ENCODE measurements around the gene CSRP2. TPM values are rescaled to one million over a fixed set of nuclear protein-coding genes. Genes with fewer than 3 reads are reported as not detected.
A peak's percentile ranks its signal among the peaks of the same experiment; 100 is the strongest.

CSRP2 gene
- total and polyA plus RNA-seq, 2 donors (not counting 1 experiment from before 2014, with no cell fraction given): 56.8 to 199 TPM

DNA sequence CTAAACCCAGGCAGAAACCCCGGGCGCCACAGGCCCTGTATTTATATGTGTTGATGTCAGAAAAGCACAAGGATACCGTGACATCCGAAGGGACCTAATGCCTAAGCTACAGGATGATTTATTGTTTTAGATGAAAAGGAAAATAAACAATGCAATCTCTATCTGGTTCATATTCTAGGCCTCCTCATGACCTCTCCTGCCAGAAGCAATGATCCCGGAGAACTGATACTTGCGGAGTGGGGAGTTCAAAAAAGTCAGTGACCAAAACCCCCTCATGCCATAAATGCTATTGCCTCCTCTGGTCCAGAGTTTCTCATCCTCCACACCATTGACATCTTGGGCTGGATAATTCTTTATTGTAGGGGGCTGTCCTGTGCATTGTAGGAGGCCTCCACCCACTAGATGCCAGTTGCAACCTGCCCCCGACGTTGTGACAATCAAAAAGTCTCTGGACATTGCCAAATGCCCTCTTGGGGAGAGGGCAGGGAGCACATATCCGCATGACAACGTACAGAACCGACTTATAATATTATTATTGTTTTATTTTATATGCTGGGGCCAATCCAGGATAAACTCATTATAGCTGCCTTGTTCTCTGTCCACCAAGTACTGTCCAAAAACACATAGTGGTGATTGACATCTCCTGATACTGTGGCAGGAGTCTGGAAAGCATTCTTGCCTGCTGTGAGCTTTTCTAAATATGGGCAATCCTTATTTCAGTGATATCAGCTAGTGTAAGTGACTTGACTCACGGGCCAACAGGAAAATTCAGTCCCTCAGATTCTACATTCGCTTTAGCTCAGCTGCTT lies 1.1 kb upstream of the CSRP2 start:
- peaks cover 8% of the 10 kb centered on the region for H3K79me2 ChIP-seq (ENCODE audit: control insufficient read depth, insufficient read depth, low read length)
- peak overlapping the region; percentile 42 for H2AFZ ChIP-seq (ENCODE audit: low read length)
- no peak overlapping the region for H3K9ac ChIP-seq (ENCODE audit: insufficient read depth, low read length)
- no peaks in the 10 kb centered on the region for H3K36me3 ChIP-seq (ENCODE audit: control insufficient read depth, insufficient read depth, low read length)
- no peaks in the 10 kb centered on the region for H3K27me3 ChIP-seq (ENCODE audit: control insufficient read depth, insufficient read depth, low read length)
- H4K20me1 ChIP-seq (ENCODE audit: control insufficient read depth, extremely low read depth, insufficient read depth, low read length): no peaks in the 10 kb centered on the region
- H3K4me2 ChIP-seq (ENCODE audit: extremely low read depth, insufficient read depth, low read length): peak overlapping the region; percentile 92
- no peaks in the 10 kb centered on the region for H3K9me3 ChIP-seq (ENCODE audit: control insufficient read depth, insufficient read depth, low read depth, low read length)
- TF ChIP-seq, protein P1, sequence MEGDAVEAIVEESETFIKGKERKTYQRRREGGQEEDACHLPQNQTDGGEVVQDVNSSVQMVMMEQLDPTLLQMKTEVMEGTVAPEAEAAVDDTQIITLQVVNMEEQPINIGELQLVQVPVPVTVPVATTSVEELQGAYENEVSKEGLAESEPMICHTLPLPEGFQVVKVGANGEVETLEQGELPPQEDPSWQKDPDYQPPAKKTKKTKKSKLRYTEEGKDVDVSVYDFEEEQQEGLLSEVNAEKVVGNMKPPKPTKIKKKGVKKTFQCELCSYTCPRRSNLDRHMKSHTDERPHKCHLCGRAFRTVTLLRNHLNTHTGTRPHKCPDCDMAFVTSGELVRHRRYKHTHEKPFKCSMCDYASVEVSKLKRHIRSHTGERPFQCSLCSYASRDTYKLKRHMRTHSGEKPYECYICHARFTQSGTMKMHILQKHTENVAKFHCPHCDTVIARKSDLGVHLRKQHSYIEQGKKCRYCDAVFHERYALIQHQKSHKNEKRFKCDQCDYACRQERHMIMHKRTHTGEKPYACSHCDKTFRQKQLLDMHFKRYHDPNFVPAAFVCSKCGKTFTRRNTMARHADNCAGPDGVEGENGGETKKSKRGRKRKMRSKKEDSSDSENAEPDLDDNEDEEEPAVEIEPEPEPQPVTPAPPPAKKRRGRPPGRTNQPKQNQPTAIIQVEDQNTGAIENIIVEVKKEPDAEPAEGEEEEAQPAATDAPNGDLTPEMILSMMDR (conservative IDR thresholded peaks at IDR 0.05 in 1 of 2, IDR thresholded peaks at IDR 0.05 in 1 of 2; ENCODE audit: low read depth in 1 of 2, low read length in 2 of 2): no peak
- TF ChIP-seq EZH2 (IDR thresholded peaks at IDR 0.05; ENCODE audit: low read length, missing control alignments): no peak
- H3K27ac ChIP-seq (ENCODE audit: insufficient read depth, low read length): peak overlapping the region; percentile 95
- peaks cover 17% of the 10 kb centered on the region for H3K4me1 ChIP-seq (ENCODE audit: control insufficient read depth, extremely low read depth, insufficient read depth, low read length)
- DNase-seq (ENCODE audit: low read depth in 2 of 2): peak; percentile 40 to 64
- H3K4me3 ChIP-seq (replicated peaks in 1 of 4; ENCODE audit: control extremely low read depth in 1 of 4, insufficient read depth in 1 of 4, low read depth in 3 of 4, low read length in 4 of 4): peak overlapping the region in 3 of 4 experiments; percentile 73 to 83 (median 74)

DNA sequence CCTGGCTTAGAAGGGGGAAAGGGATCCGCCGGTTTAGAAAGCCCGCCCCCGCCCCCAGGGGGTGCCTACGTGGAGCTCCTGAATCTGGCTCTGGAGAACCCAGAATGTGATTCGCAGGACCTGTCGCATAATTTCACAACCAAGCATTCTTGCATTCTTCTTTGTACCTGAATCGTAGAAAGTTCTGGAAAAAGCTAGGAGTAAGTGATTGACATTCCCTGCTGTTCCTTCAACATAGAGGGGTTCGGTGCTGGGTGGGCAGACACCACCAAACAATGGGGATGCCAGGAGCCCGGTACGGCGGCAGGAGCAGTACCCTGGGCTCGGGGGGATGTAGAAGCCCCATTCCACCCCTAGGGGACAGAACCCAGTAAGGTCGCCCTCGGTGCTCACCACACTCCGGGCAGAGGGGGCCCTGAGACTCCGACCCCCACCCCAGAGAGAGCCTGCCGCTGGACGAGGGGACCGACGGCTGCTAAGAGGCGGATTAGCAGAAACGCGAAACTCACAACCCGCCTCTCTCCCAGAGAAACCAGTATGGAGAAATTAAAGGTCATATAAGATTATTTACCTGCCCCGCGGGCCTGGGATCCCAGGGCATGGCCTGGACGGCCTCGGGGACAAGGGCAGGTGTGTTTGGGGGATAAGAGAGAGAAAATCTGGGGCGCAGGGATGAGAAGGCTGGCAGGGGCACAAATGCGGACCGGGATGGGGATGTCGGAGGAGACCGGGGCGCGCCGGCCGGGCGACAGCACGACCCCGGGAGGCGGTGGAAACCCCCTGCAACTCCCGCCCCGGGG lies 520 bp downstream of the CSRP2 start:
- Histone ChIP-seq H3K4me3 (replicated peaks in 1 of 4; ENCODE audit: control extremely low read depth in 1 of 4, insufficient read depth in 1 of 4, low read depth in 3 of 4, low read length in 4 of 4) (peak overlapping the region; percentile 65 to 83 (median 72)), H3K4me1 (ENCODE audit: control insufficient read depth, extremely low read depth, insufficient read depth, low read length) (peaks cover 17% of the 10 kb centered on the region), H4K20me1 (ENCODE audit: control insufficient read depth, extremely low read depth, insufficient read depth, low read length) (no peaks in the 10 kb centered on the region), H3K27me3 (ENCODE audit: control insufficient read depth, insufficient read depth, low read length) (no peaks in the 10 kb centered on the region), H2AFZ (ENCODE audit: low read length) (peak overlapping the region; percentile 51), H3K9me3 (ENCODE audit: control insufficient read depth, insufficient read depth, low read depth, low read length) (no peaks in the 10 kb centered on the region), H3K27ac (ENCODE audit: insufficient read depth, low read length) (peak overlapping the region; percentile 95), H3K79me2 (ENCODE audit: control insufficient read depth, insufficient read depth, low read length) (peaks cover 8% of the 10 kb centered on the region), H3K36me3 (ENCODE audit: control insufficient read depth, insufficient read depth, low read length) (no peaks in the 10 kb centered on the region), H3K9ac (ENCODE audit: insufficient read depth, low read length) (peak overlapping the region; percentile 86), H3K4me2 (ENCODE audit: extremely low read depth, insufficient read depth, low read length) (peak overlapping the region; percentile 67)
- TF ChIP-seq EZH2 (IDR thresholded peaks at IDR 0.05; ENCODE audit: low read length, missing control alignments): no peak
- TF ChIP-seq, protein P1 (conservative IDR thresholded peaks at IDR 0.05 in 1 of 2, IDR thresholded peaks at IDR 0.05 in 1 of 2; ENCODE audit: low read depth in 1 of 2, low read length in 2 of 2): peak in 1 of 2 donors; percentile 37
- peak; percentile 8 to 44 for DNase-seq (ENCODE audit: low read depth in 2 of 2)

DNA sequence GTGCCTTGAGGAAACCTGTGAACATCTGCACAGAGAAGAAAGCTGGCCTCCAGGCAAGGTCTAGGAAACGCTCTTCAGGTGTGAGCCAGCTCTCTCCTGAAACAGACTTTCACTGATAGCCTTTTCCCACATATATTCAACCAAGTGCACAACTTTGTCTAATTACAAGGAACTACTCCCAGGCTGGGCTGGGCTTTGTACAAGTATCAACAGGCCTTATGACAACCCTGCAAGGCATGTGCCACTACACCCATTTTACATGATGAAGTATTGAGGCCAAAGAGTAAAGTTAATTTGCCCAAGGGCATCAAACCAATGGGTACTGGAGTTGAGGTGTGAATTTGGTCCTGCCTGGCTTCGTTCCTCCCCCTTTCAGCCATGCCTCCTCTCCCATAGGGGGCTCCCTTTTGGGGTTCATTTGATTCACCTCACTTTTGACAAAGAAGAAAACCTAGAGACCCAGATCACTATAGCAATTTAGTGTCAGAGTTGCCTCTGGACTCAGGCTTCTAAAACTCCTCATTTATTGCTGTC lies 2.1 kb downstream of the CSRP2 start:
- H3K4me1 ChIP-seq (ENCODE audit: control insufficient read depth, extremely low read depth, insufficient read depth, low read length): peaks cover 12% of the 10 kb centered on the region
- peaks cover 8% of the 10 kb centered on the region for H3K79me2 ChIP-seq (ENCODE audit: control insufficient read depth, insufficient read depth, low read length)
- H2AFZ ChIP-seq (ENCODE audit: low read length): no peak overlapping the region
- no peaks in the 10 kb centered on the region for H3K9me3 ChIP-seq (ENCODE audit: control insufficient read depth, insufficient read depth, low read depth, low read length)
- H3K9ac ChIP-seq (ENCODE audit: insufficient read depth, low read length): no peak overlapping the region
- H3K4me2 ChIP-seq (ENCODE audit: extremely low read depth, insufficient read depth, low read length): no peak overlapping the region
- TF ChIP-seq EZH2 (IDR thresholded peaks at IDR 0.05; ENCODE audit: low read length, missing control alignments): no peak
- TF ChIP-seq, protein P1 (conservative IDR thresholded peaks at IDR 0.05 in 1 of 2, IDR thresholded peaks at IDR 0.05 in 1 of 2; ENCODE audit: low read depth in 1 of 2, low read length in 2 of 2): no peak
- DNase-seq (ENCODE audit: low read depth in 2 of 2): no peak
- H4K20me1 ChIP-seq (ENCODE audit: control insufficient read depth, extremely low read depth, insufficient read depth, low read length): no peaks in the 10 kb centered on the region
- no peaks in the 10 kb centered on the region for H3K27me3 ChIP-seq (ENCODE audit: control insufficient read depth, insufficient read depth, low read length)
- H3K36me3 ChIP-seq (ENCODE audit: control insufficient read depth, insufficient read depth, low read length): no peaks in the 10 kb centered on the region
- H3K4me3 ChIP-seq (replicated peaks in 1 of 4; ENCODE audit: control extremely low read depth in 1 of 4, insufficient read depth in 1 of 4, low read depth in 3 of 4, low read length in 4 of 4): peak overlapping the region in 1 of 4 experiments; percentile 73
- H3K27ac ChIP-seq (ENCODE audit: insufficient read depth, low read length): no peak overlapping the region

All from fibroblast of lung (primary cell).